HepG2 (cell line): ENCODE data around the gene EXOC3L2. TPM values are rescaled to one million over a fixed set of nuclear protein-coding genes. Genes with fewer than 3 reads are reported as not detected.

ENCODE experiments used
- MXD1 ChIP-seq: sonication (generic); formaldehyde crosslinking; IDR thresholded peaks from 2 replicates; pipeline ENCODE4 v1.4.0; 2020; ENCODE audit warnings: mild to moderate bottlenecking, missing genetic modification reagents
- MXD4 ChIP-seq: IDR thresholded peaks from 2 replicates; pipeline ENCODE4 v1.6.1; 2016; ENCODE audit warnings: mild to moderate bottlenecking, missing biosample characterization, missing genetic modification reagents
- MXI1 ChIP-seq: IDR thresholded peaks from 3 replicates; pipeline ENCODE4 v1.6.1; 2012; ENCODE audit warnings: low read depth, low read length, inconsistent platforms, borderline replicate concordance
- NFRKB ChIP-seq: fragments of 450-650 bp; IDR thresholded peaks from 2 replicates; pipeline ENCODE4 v1.6.1; 2017
- RBM22 ChIP-seq: fragments of 200-400 bp; formaldehyde crosslinking; optimal IDR thresholded peaks from 2 replicates; pipeline ENCODE3; 2017; ENCODE audit warnings: mild to moderate bottlenecking, low read length, moderate library complexity
- SNAPC4 ChIP-seq: sonication (generic); formaldehyde crosslinking; IDR thresholded peaks from 2 replicates; pipeline ENCODE4 v1.4.0; 2020; ENCODE audit warnings: mild to moderate bottlenecking, missing genetic modification reagents
- TOE1 ChIP-seq: sonication (generic); formaldehyde crosslinking; IDR thresholded peaks from 2 replicates; pipeline ENCODE4 v1.4.0; 2020; ENCODE audit warnings: mild to moderate bottlenecking, missing genetic modification reagents
- USF2 ChIP-seq, 2 experiments: sonication (generic) in 1 of 2; formaldehyde crosslinking in 1 of 2; IDR thresholded peaks; 2 replicates each; pipeline versions ENCODE4 v1.5.1 to v1.6.1; 2011 to 2020; ENCODE audit warnings: borderline replicate concordance in 1 of 2, low read depth in 1 of 2, low read length in 1 of 2, mild to moderate bottlenecking in 1 of 2, missing genetic modification reagents in 1 of 2, moderate library complexity in 1 of 2
- ZHX2 ChIP-seq, 2 experiments: sonication (generic) in 1 of 2; formaldehyde crosslinking in 1 of 2; IDR thresholded peaks; 2 replicates each; pipeline versions ENCODE4 v1.6.1 to v1.9.0; 2014 to 2022; ENCODE audit warnings: antibody characterized with exemption in 1 of 2, borderline replicate concordance in 1 of 2, inconsistent platforms in 1 of 2, low read depth in 1 of 2, missing genetic modification reagents in 1 of 2
- ZNF138 ChIP-seq: sonication (generic); formaldehyde crosslinking; IDR thresholded peaks from 2 replicates; pipeline ENCODE4 v1.5.0; 2020; ENCODE audit warnings: mild to moderate bottlenecking, low read depth, missing genetic modification reagents
- ZNF317 ChIP-seq: sonication (generic); formaldehyde crosslinking; IDR thresholded peaks from 2 replicates; pipeline ENCODE4 v1.5.0; 2020; ENCODE audit warnings: mild to moderate bottlenecking, missing genetic modification reagents
- ZNF335 ChIP-seq: sonication (generic); formaldehyde crosslinking; IDR thresholded peaks from 2 replicates; pipeline ENCODE4 v1.4.0; 2020; ENCODE audit warnings: missing genetic modification reagents
- ZNF572 ChIP-seq: sonication (generic); formaldehyde crosslinking; IDR thresholded peaks from 2 replicates; pipeline ENCODE4 v1.5.1; 2020; ENCODE audit warnings: mild to moderate bottlenecking, missing genetic modification reagents
- ZNF678 ChIP-seq: sonication (generic); formaldehyde crosslinking; IDR thresholded peaks from 2 replicates; pipeline ENCODE4 v1.4.0; 2020; ENCODE audit warnings: mild to moderate bottlenecking, missing genetic modification reagents
- ZNF747 ChIP-seq: sonication (generic); formaldehyde crosslinking; IDR thresholded peaks from 2 replicates; pipeline ENCODE4 v1.8.1; 2023; ENCODE audit warnings: missing genetic modification reagents, mild to moderate bottlenecking, borderline replicate concordance
- polyA plus RNA-seq, 8 experiments: library from polyadenylated mRNA; depleted of rRNA in 3 of 8; stranded (reverse) in 7 of 8; unstranded in 1 of 8; fragments of >200 nt; fragmentation: Illumina TruSeq in 4 of 8; extraction: Trizol in 4 of 8; gene quantifications; 2 replicates each; pipeline versions ENCODE4 v1.2.1 to v1.2.3, GENCODE V29; 2011 to 2016; ENCODE audit warnings: low read depth in 4 of 8, missing spikeins in 1 of 8, mixed read lengths in 1 of 8; ENCODE audit not compliant: insufficient read depth in 1 of 8
- total RNA-seq, 5 experiments: library from RNA; depleted of rRNA; stranded (reverse); fragments of >200 nt; fragmentation: Illumina TruSeq; extraction: Trizol; gene quantifications; 2 replicates each; pipeline ENCODE4 v1.2.3, GENCODE V29; 2016; ENCODE audit warnings: low read depth in 1 of 5

EXOC3L2 gene
- total and polyA plus RNA-seq, 2 of the 13 experiments (the other 11 are each of a cell fraction or from before 2014, with no cell fraction given) = 0.21 TPM; not detected in 1

GRCh38 chr19:45177817-45178261 lies 67.4 kb downstream of the EXOC3L2 start, which contains the start of gene TRAPPC6A (continued):
- 0 out of 2 replicates have a peak, but pooled peaks have one; percentile 52 for TF ChIP-seq SNAPC4 (CRISPR knock-in tag)
- TF ChIP-seq MXD4 (CRISPR knock-in tag) = peak; percentile 68; the same call in 1 of the 2 replicates
- TF ChIP-seq ZNF317 (CRISPR knock-in tag) = peak; percentile 46; the same call in 1 of the 2 replicates
- no peak for TF ChIP-seq ZHX2 (IDR thresholded peaks at IDR 0.05; ENCODE audit: low read depth)
- TF ChIP-seq ZHX2 (CRISPR knock-in tag; IDR thresholded peaks at IDR 0.05; ENCODE audit: borderline replicate concordance) = no peak
- TF ChIP-seq MXD1 (CRISPR knock-in tag) = peak; percentile 85; the same call in 1 of the 2 replicates
- TF ChIP-seq NFRKB = no peak
- no peak for TF ChIP-seq ZNF747 (CRISPR knock-in tag)
- TF ChIP-seq ZNF138 (CRISPR knock-in tag) = no peak
- TF ChIP-seq TOE1 (CRISPR knock-in tag) = no peak
- TF ChIP-seq ZNF678 = no peak
- no peak for TF ChIP-seq ZNF572 (CRISPR knock-in tag)
- TF ChIP-seq USF2 (IDR thresholded peaks at IDR 0.05; ENCODE audit: low read depth, low read length) = no peak
- no peak for TF ChIP-seq USF2 (CRISPR knock-in tag; IDR thresholded peaks at IDR 0.05; ENCODE audit: borderline replicate concordance)
- no peak for TF ChIP-seq MXI1
- TF ChIP-seq RBM22 = no peak
- peak; percentile 20; the same call in 1 of the 2 replicates for TF ChIP-seq ZNF335
